Liver (tissue), 9 donors: Measurements from ENCODE around the gene SLC25A33. TPM values are rescaled to one million over a fixed set of nuclear protein-coding genes. Genes with fewer than 3 reads are reported as not detected.
"Not testable (repeated sequence)": the region's sequence is repeated elsewhere in the genome, so short reads cannot be mapped to it uniquely, and the experiment has no call there.

Experiments
- DNase-seq: peaks from one replicate; pipeline ENCODE4 v3.0.0-alpha.2; 2017; ENCODE audit warnings: low spot score
- H3K27ac ChIP-seq, 2 donors: one replicate each; pipeline ENCODE4 v1.7.0; 2013; ENCODE audit warnings: inconsistent platforms in 2 of 2, low read length in 2 of 2, control low read depth in 1 of 2, low read depth in 1 of 2, mild to moderate bottlenecking in 1 of 2
- H3K27me3 ChIP-seq, 4 donors: one replicate each; pipeline versions ENCODE4 v1.6.1 to v1.7.0; 2013; ENCODE audit warnings: low read length in 3 of 4, inconsistent platforms in 1 of 4, mild to moderate bottlenecking in 1 of 4, moderate library complexity in 1 of 4; ENCODE audit not compliant: control insufficient read depth in 4 of 4, insufficient read depth in 4 of 4
- H3K36me3 ChIP-seq, 4 donors: one replicate each; pipeline versions ENCODE4 v1.6.1 to v1.7.0; 2013; ENCODE audit warnings: low read length in 3 of 4, mild to moderate bottlenecking in 3 of 4, low read depth in 1 of 4, moderate library complexity in 1 of 4; ENCODE audit not compliant: control insufficient read depth in 4 of 4, insufficient read depth in 3 of 4
- H3K4me1 ChIP-seq, 4 donors: one replicate each; pipeline versions ENCODE4 v1.6.1 to v1.7.0; 2013; ENCODE audit warnings: low read length in 3 of 4, mild to moderate bottlenecking in 3 of 4, moderate library complexity in 1 of 4; ENCODE audit not compliant: control insufficient read depth in 4 of 4, insufficient read depth in 4 of 4
- H3K4me3 ChIP-seq, 3 donors: one replicate each; pipeline versions ENCODE4 v1.6.1 to v1.7.0; 2013; ENCODE audit warnings: low read length in 3 of 3, control low read depth in 1 of 3, low read depth in 1 of 3, mild to moderate bottlenecking in 1 of 3
- H3K9ac ChIP-seq, 2 donors: one replicate each; pipeline ENCODE4 v1.7.0; 2013; ENCODE audit warnings: low read length in 2 of 2, mild to moderate bottlenecking in 2 of 2, moderate library complexity in 2 of 2, control low read depth in 1 of 2, low read depth in 1 of 2
- H3K9me3 ChIP-seq, 4 donors: one replicate each; pipeline versions ENCODE4 v1.6.1 to v1.7.0; 2013; ENCODE audit warnings: low read length in 3 of 4; ENCODE audit not compliant: control insufficient read depth in 4 of 4
- EGR1 ChIP-seq, 2 donors: IDR thresholded peaks; 2 replicates each; pipeline ENCODE4 v1.6.1; 2016 to 2018; ENCODE audit warnings: antibody characterized with exemption in 2 of 2, low read depth in 2 of 2
- FOXA1 ChIP-seq: IDR thresholded peaks from 2 replicates; pipeline ENCODE4 v1.6.1; 2016; ENCODE audit warnings: antibody characterized with exemption
- FOXA2 ChIP-seq: IDR thresholded peaks from 2 replicates; pipeline ENCODE4 v1.6.1; 2016; ENCODE audit warnings: antibody characterized with exemption
- GABPA ChIP-seq, 2 donors: IDR thresholded peaks in 1 of 2; conservative IDR thresholded peaks in 1 of 2; 2 replicates each; pipeline ENCODE4 v1.6.1; 2016; ENCODE audit warnings: antibody characterized with exemption in 2 of 2, mild to moderate bottlenecking in 1 of 2, moderate library complexity in 1 of 2
- HNF4A ChIP-seq, 2 donors: conservative IDR thresholded peaks; 2 replicates each; pipeline ENCODE4 v1.6.1; 2016; ENCODE audit warnings: antibody characterized with exemption in 2 of 2, mild to moderate bottlenecking in 2 of 2
- HNF4G ChIP-seq: IDR thresholded peaks from 2 replicates; pipeline ENCODE4 v1.6.1; 2016; ENCODE audit warnings: antibody characterized with exemption
- JUND ChIP-seq, 2 donors: IDR thresholded peaks; 2 replicates each; pipeline ENCODE4 v1.6.1; 2016; ENCODE audit warnings: antibody characterized with exemption in 2 of 2
- NR2F2 ChIP-seq: IDR thresholded peaks from 2 replicates; pipeline ENCODE4 v1.6.1; 2016; ENCODE audit warnings: antibody characterized with exemption
- RAD21 ChIP-seq, 2 donors: IDR thresholded peaks; 2 replicates each; pipeline ENCODE4 v1.6.1; 2016; ENCODE audit warnings: antibody characterized with exemption in 2 of 2, mild to moderate bottlenecking in 2 of 2
- RXRA ChIP-seq, 2 donors: IDR thresholded peaks; 2 replicates each; pipeline ENCODE4 v1.6.1; 2017 to 2018; ENCODE audit warnings: antibody characterized with exemption in 2 of 2, mild to moderate bottlenecking in 1 of 2
- SP1 ChIP-seq: IDR thresholded peaks from 2 replicates; pipeline ENCODE4 v1.6.1; 2018; ENCODE audit warnings: antibody characterized with exemption, mild to moderate bottlenecking
- TAF1 ChIP-seq: conservative IDR thresholded peaks from 2 replicates; pipeline ENCODE4 v1.6.1; 2016; ENCODE audit warnings: antibody characterized with exemption, mild to moderate bottlenecking
- YY1 ChIP-seq: IDR thresholded peaks from 2 replicates; pipeline ENCODE4 v1.6.1; 2016; ENCODE audit warnings: antibody characterized with exemption, mild to moderate bottlenecking
- WGBS: extraction: QIAGEN DNeasy Blood & Tissue Kit; methylation state at CpG from one replicate; pipeline ENCODE4 v1.1.7; 2013; 5-methylcytosine and 5-hydroxymethylcytosine counted together
- polyA plus RNA-seq, 2 donors: library from polyadenylated mRNA; stranded (reverse) in 1 of 2; unstranded in 1 of 2; fragments of 200-250 nt in 1 of 2; fragments of >200 nt in 1 of 2; fragmentation: Nextera tagmentation in 1 of 2; extraction: Ambion mirVana in 1 of 2; gene quantifications; one replicate each; pipeline versions ENCODE4 v1.2.1 to v1.2.3, GENCODE V29; 2013 to 2015
- total RNA-seq, 2 donors: library from RNA; depleted of rRNA; stranded (reverse); fragments of >200 nt; gene quantifications; one replicate each; pipeline ENCODE4 v1.2.3, GENCODE V29; 2014
- TF ChIP-seq, protein P1 (sequence below): fragments of 150-350 bp; IDR thresholded peaks from 2 replicates; pipeline ENCODE4 v1.5.1; 2017; ENCODE audit warnings: improper control_type of control experiment, low read depth, low read length; ENCODE audit not compliant: missing input control
- TF ChIP-seq, protein P2 (sequence below): IDR thresholded peaks from 2 replicates; pipeline ENCODE4 v1.6.1; 2016; ENCODE audit warnings: antibody characterized with exemption
- TF ChIP-seq, protein P3 (sequence below): IDR thresholded peaks from 2 replicates; pipeline ENCODE4 v1.6.1; 2016; ENCODE audit warnings: antibody characterized with exemption, mild to moderate bottlenecking
- TF ChIP-seq, protein P4 (sequence below): IDR thresholded peaks from 2 replicates; pipeline ENCODE4 v1.6.1; 2016; ENCODE audit warnings: antibody characterized with exemption
- TF ChIP-seq, protein P5 (sequence below): IDR thresholded peaks from 2 replicates; pipeline ENCODE4 v1.6.1; 2016; ENCODE audit warnings: antibody characterized with exemption
- donor health status: healthy.
- donor health status: healthy.
- donor health status: healthy.
- donor health status: healthy.
- donor health status: healthy.

The SLC25A33 gene
- total and polyA plus RNA-seq, 4 donors = 6.9 to 19.1 (median 10.7) TPM

DNA sequence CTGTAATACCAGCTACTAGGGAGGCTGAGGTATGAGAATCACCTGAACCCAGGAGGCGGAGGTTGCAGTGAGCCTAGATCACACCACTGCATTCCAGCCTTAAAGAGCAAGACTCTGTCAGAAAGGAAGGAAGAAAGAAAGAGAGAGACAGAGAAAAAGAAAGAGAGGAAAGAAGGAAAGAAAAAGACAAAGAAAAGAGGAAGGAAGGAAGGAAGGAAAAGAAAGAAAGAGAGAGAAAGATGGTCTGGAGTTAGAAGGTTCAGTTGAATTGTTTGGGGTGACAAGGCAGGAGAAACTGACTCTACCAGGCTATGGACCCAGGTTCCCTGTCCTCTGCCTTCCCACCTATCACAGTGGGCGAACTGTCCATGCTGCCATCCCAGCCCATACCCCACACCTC, 84.8 kb downstream of the SLC25A33 start:
- no peaks in the 10 kb centered on the region for H3K36me3 ChIP-seq
- no peak overlapping the region for H3K9ac ChIP-seq
- H3K4me3 ChIP-seq = no peak overlapping the region
- peaks cover 0 to 5% (median 2%) of the 10 kb centered on the region in 4 donors for H3K4me1 ChIP-seq
- TF ChIP-seq FOXA2 (no peak), RXRA (IDR thresholded peaks at IDR 0.05) (no peak), SP1 (no peak), NR2F2 (no peak), TAF1 (no peak), HNF4A (conservative IDR thresholded peaks at IDR 0.05) (no peak), EGR1 (IDR thresholded peaks at IDR 0.05; ENCODE audit: low read depth in 2 of 2) (no peak), HNF4G (no peak), YY1 (no peak), FOXA1 (no peak), JUND (IDR thresholded peaks at IDR 0.05) (no peak), GABPA (IDR thresholded peaks at IDR 0.05 in 1 of 2, conservative IDR thresholded peaks at IDR 0.05 in 1 of 2) (no peak), RAD21 (IDR thresholded peaks at IDR 0.05) (no peak)
- TF ChIP-seq, protein P1, sequence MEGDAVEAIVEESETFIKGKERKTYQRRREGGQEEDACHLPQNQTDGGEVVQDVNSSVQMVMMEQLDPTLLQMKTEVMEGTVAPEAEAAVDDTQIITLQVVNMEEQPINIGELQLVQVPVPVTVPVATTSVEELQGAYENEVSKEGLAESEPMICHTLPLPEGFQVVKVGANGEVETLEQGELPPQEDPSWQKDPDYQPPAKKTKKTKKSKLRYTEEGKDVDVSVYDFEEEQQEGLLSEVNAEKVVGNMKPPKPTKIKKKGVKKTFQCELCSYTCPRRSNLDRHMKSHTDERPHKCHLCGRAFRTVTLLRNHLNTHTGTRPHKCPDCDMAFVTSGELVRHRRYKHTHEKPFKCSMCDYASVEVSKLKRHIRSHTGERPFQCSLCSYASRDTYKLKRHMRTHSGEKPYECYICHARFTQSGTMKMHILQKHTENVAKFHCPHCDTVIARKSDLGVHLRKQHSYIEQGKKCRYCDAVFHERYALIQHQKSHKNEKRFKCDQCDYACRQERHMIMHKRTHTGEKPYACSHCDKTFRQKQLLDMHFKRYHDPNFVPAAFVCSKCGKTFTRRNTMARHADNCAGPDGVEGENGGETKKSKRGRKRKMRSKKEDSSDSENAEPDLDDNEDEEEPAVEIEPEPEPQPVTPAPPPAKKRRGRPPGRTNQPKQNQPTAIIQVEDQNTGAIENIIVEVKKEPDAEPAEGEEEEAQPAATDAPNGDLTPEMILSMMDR = no peak
- TF ChIP-seq, protein P2, sequence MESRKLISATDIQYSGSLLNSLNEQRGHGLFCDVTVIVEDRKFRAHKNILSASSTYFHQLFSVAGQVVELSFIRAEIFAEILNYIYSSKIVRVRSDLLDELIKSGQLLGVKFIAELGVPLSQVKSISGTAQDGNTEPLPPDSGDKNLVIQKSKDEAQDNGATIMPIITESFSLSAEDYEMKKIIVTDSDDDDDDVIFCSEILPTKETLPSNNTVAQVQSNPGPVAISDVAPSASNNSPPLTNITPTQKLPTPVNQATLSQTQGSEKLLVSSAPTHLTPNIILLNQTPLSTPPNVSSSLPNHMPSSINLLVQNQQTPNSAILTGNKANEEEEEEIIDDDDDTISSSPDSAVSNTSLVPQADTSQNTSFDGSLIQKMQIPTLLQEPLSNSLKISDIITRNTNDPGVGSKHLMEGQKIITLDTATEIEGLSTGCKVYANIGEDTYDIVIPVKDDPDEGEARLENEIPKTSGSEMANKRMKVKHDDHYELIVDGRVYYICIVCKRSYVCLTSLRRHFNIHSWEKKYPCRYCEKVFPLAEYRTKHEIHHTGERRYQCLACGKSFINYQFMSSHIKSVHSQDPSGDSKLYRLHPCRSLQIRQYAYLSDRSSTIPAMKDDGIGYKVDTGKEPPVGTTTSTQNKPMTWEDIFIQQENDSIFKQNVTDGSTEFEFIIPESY = no peak
- TF ChIP-seq, protein P3, sequence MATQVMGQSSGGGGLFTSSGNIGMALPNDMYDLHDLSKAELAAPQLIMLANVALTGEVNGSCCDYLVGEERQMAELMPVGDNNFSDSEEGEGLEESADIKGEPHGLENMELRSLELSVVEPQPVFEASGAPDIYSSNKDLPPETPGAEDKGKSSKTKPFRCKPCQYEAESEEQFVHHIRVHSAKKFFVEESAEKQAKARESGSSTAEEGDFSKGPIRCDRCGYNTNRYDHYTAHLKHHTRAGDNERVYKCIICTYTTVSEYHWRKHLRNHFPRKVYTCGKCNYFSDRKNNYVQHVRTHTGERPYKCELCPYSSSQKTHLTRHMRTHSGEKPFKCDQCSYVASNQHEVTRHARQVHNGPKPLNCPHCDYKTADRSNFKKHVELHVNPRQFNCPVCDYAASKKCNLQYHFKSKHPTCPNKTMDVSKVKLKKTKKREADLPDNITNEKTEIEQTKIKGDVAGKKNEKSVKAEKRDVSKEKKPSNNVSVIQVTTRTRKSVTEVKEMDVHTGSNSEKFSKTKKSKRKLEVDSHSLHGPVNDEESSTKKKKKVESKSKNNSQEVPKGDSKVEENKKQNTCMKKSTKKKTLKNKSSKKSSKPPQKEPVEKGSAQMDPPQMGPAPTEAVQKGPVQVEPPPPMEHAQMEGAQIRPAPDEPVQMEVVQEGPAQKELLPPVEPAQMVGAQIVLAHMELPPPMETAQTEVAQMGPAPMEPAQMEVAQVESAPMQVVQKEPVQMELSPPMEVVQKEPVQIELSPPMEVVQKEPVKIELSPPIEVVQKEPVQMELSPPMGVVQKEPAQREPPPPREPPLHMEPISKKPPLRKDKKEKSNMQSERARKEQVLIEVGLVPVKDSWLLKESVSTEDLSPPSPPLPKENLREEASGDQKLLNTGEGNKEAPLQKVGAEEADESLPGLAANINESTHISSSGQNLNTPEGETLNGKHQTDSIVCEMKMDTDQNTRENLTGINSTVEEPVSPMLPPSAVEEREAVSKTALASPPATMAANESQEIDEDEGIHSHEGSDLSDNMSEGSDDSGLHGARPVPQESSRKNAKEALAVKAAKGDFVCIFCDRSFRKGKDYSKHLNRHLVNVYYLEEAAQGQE = no peak
- TF ChIP-seq, protein P4, sequence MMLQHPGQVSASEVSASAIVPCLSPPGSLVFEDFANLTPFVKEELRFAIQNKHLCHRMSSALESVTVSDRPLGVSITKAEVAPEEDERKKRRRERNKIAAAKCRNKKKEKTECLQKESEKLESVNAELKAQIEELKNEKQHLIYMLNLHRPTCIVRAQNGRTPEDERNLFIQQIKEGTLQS = no peak
- TF ChIP-seq, protein P5, sequence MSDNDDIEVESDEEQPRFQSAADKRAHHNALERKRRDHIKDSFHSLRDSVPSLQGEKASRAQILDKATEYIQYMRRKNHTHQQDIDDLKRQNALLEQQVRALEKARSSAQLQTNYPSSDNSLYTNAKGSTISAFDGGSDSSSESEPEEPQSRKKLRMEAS = no peak
- 92% methylated on average over 2 of the region's 2 CpGs for WGBS
- DNase-seq = no peak
- no peaks in the 10 kb centered on the region for H3K9me3 ChIP-seq
- no peaks in the 10 kb centered on the region for H3K27me3 ChIP-seq
- no peak overlapping the region for H3K27ac ChIP-seq

DNA sequence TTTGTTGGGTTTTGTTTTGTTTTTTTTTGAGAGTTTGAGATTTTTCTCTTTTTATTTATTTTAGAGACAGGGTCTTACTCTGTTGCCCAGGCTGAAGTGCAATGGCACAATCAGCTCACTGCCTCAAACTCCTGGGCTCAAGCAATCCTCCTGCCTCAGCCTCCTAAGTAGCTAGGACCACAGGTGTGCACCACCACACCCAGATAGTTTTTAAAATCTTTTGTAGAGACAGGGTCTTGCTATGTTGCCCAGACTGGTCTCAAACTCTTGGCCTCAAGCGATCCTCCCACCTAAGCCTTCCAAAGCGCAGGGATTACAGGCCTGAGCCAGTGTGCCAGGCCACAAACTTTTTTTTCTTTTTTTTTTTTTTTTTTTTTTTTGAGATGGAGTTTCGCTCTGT, 85.8 kb downstream of the SLC25A33 start:
- not testable (repeated sequence) for H3K27me3 ChIP-seq, DNase-seq, H3K27ac ChIP-seq, H3K4me3 ChIP-seq, H3K4me1 ChIP-seq, H3K9ac ChIP-seq, H3K9me3 ChIP-seq, H3K36me3 ChIP-seq
- 96% methylated on average over 3 of the region's 3 CpGs for WGBS
